ENCODE measurements around the gene SORBS2.

The SORBS2 gene

GRCh38 chr4:185554365-185555126 lies 257.4 kb downstream of the SORBS2 start:
- no peaks in the 10 kb centered on the region for H3K36me3 Mint-ChIP-seq
- no peaks in the 10 kb centered on the region for H3K9me3 Mint-ChIP-seq (ENCODE audit: low read depth)
- H3K27me3 Mint-ChIP-seq, result peaks cover 11% of the 10 kb centered on the region
- no peaks in the 10 kb centered on the region for H3K4me1 Mint-ChIP-seq (ENCODE audit: low read depth)
- H3K4me3 Mint-ChIP-seq, result no peak overlapping the region
- H3K27ac Mint-ChIP-seq, result no peak overlapping the region

GRCh38 chr4:185552254-185552653 lies 259.7 kb downstream of the SORBS2 start:
- Mint-ChIP-seq H3K4me3 (no peak overlapping the region), H3K36me3 (no peaks in the 10 kb centered on the region), H3K4me1 (ENCODE audit: low read depth) (no peaks in the 10 kb centered on the region), H3K9me3 (ENCODE audit: low read depth) (no peaks in the 10 kb centered on the region), H3K27me3 (peaks cover 6% of the 10 kb centered on the region), H3K27ac (no peak overlapping the region)

GRCh38 chr4:185550933-185551332 lies 261.1 kb downstream of the SORBS2 start:
- Mint-ChIP-seq H3K4me1 (ENCODE audit: low read depth) (no peaks in the 10 kb centered on the region), H3K4me3 (no peak overlapping the region), H3K27me3 (peaks cover 4% of the 10 kb centered on the region), H3K36me3 (no peaks in the 10 kb centered on the region), H3K27ac (no peak overlapping the region), H3K9me3 (ENCODE audit: low read depth) (no peaks in the 10 kb centered on the region)

- Mint-ChIP-seq H3K27me3 (peaks cover 2% of the 10 kb centered on the region), H3K27ac (no peak overlapping the region), H3K36me3 (no peaks in the 10 kb centered on the region), H3K4me1 (ENCODE audit: low read depth) (no peaks in the 10 kb centered on the region), H3K4me3 (no peak overlapping the region), H3K9me3 (ENCODE audit: low read depth) (no peaks in the 10 kb centered on the region)
These were observed 262.8 kb downstream of the SORBS2 start for GRCh38 chr4:185549095-185549639.

- Mint-ChIP-seq H3K36me3 (no peaks in the 10 kb centered on the region), H3K27ac (no peak overlapping the region), H3K4me3 (no peak overlapping the region), H3K9me3 (ENCODE audit: low read depth) (no peaks in the 10 kb centered on the region), H3K4me1 (ENCODE audit: low read depth) (no peaks in the 10 kb centered on the region), H3K27me3 (peaks cover 2% of the 10 kb centered on the region)
These were observed 263.4 kb downstream of the SORBS2 start for GRCh38 chr4:185548587-185548986.

GRCh38 chr4:185546335-185546734 lies 265.7 kb downstream of the SORBS2 start:
- Mint-ChIP-seq H3K36me3 (no peaks in the 10 kb centered on the region), H3K27ac (no peak overlapping the region), H3K4me3 (no peak overlapping the region), H3K27me3 (peaks cover 3% of the 10 kb centered on the region), H3K9me3 (ENCODE audit: low read depth) (no peaks in the 10 kb centered on the region), H3K4me1 (ENCODE audit: low read depth) (no peaks in the 10 kb centered on the region)

- H3K9me3 Mint-ChIP-seq (ENCODE audit: low read depth), result no peaks in the 10 kb centered on the region
- no peak overlapping the region for H3K4me3 Mint-ChIP-seq
- no peak overlapping the region for H3K27ac Mint-ChIP-seq
These were observed 269.2 kb downstream of the SORBS2 start for GRCh38 chr4:185542626-185543315.

GRCh38 chr4:185541251-185541727 lies 270.7 kb downstream of the SORBS2 start:
- Mint-ChIP-seq H3K36me3 (no peaks in the 10 kb centered on the region), H3K27ac (no peak overlapping the region), H3K4me3 (no peak overlapping the region), H3K27me3 (peaks cover 8% of the 10 kb centered on the region), H3K4me1 (ENCODE audit: low read depth) (no peaks in the 10 kb centered on the region), H3K9me3 (ENCODE audit: low read depth) (no peaks in the 10 kb centered on the region)

More at GRCh38 chr4:185542626-185543315, 269.2 kb downstream of the SORBS2 start:
- no peaks in the 10 kb centered on the region for H3K4me1 Mint-ChIP-seq (ENCODE audit: low read depth)
- H3K27me3 Mint-ChIP-seq, result peaks cover 2% of the 10 kb centered on the region
- H3K36me3 Mint-ChIP-seq, result no peaks in the 10 kb centered on the region

- no peak overlapping the region for H3K4me3 Mint-ChIP-seq
- H3K4me1 Mint-ChIP-seq (ENCODE audit: low read depth), result peaks cover 3% of the 10 kb centered on the region
- H3K36me3 Mint-ChIP-seq, result no peaks in the 10 kb centered on the region
- no peak overlapping the region for H3K27ac Mint-ChIP-seq
- H3K9me3 Mint-ChIP-seq (ENCODE audit: low read depth), result no peaks in the 10 kb centered on the region
- peaks cover 12% of the 10 kb centered on the region for H3K27me3 Mint-ChIP-seq
These were observed 271.4 kb downstream of the SORBS2 start for GRCh38 chr4:185540487-185541120.

GRCh38 chr4:185540040-185540439 lies 272.0 kb downstream of the SORBS2 start:
- no peaks in the 10 kb centered on the region for H3K9me3 Mint-ChIP-seq (ENCODE audit: low read depth)
- H3K4me1 Mint-ChIP-seq (ENCODE audit: low read depth), result peaks cover 3% of the 10 kb centered on the region
- H3K4me3 Mint-ChIP-seq, result no peak overlapping the region
- H3K27me3 Mint-ChIP-seq, result peaks cover 12% of the 10 kb centered on the region
- H3K36me3 Mint-ChIP-seq, result no peaks in the 10 kb centered on the region
- H3K27ac Mint-ChIP-seq, result no peak overlapping the region

GRCh38 chr4:185538806-185539205 lies 273.2 kb downstream of the SORBS2 start:
- no peaks in the 10 kb centered on the region for H3K9me3 Mint-ChIP-seq (ENCODE audit: low read depth)
- peaks cover 17% of the 10 kb centered on the region for H3K27me3 Mint-ChIP-seq
- no peaks in the 10 kb centered on the region for H3K36me3 Mint-ChIP-seq
- H3K4me1 Mint-ChIP-seq (ENCODE audit: low read depth), result peaks cover 6% of the 10 kb centered on the region
- no peak overlapping the region for H3K27ac Mint-ChIP-seq
- no peak overlapping the region for H3K4me3 Mint-ChIP-seq

- Mint-ChIP-seq H3K36me3 (no peaks in the 10 kb centered on the region), H3K4me1 (ENCODE audit: low read depth) (peaks cover 6% of the 10 kb centered on the region), H3K27ac (no peak overlapping the region), H3K9me3 (ENCODE audit: low read depth) (no peaks in the 10 kb centered on the region), H3K4me3 (no peak overlapping the region), H3K27me3 (peaks cover 28% of the 10 kb centered on the region)
These were observed 275.6 kb downstream of the SORBS2 start for GRCh38 chr4:185536411-185536709.

GRCh38 chr4:185535612-185536410 lies 276.2 kb downstream of the SORBS2 start:
- Mint-ChIP-seq H3K4me3 (peak overlapping the region; percentile 71), H3K27ac (no peak overlapping the region), H3K9me3 (ENCODE audit: low read depth) (no peaks in the 10 kb centered on the region)

More at GRCh38 chr4:185535612-185536410, 276.2 kb downstream of the SORBS2 start:
- H3K36me3 Mint-ChIP-seq, result no peaks in the 10 kb centered on the region
- peaks cover 30% of the 10 kb centered on the region for H3K27me3 Mint-ChIP-seq
- H3K4me1 Mint-ChIP-seq (ENCODE audit: low read depth), result peaks cover 6% of the 10 kb centered on the region

Data from activated naive CD8-positive, alpha-beta T cell (primary cell).